Stomach (tissue), 4 donors: ENCODE measurements around the gene SERBP1.

Experiments used
- CTCF ChIP-seq, 7 experiments: fragments of 450-650 bp in 4 of 7; fragments of 200-600 bp in 3 of 7; sonication (generic) in 3 of 7; IDR thresholded peaks; one replicate each; pipeline ENCODE4 v1.5.1; 2016 to 2019; ENCODE audit warnings: antibody characterized with exemption in 7 of 7, control low read depth in 2 of 7, mild to moderate bottlenecking in 1 of 7
- POLR2A ChIP-seq, 4 donors: fragments of 450-650 bp; IDR thresholded peaks; one replicate each; pipeline ENCODE4 v1.6.1; 2016; ENCODE audit warnings: antibody characterized with exemption in 4 of 4, control low read depth in 2 of 4, mild to moderate bottlenecking in 1 of 4, moderate library complexity in 1 of 4
- POLR2AphosphoS5 ChIP-seq, 3 donors: sonication (generic); formaldehyde crosslinking; IDR thresholded peaks; one replicate each; pipeline ENCODE4 v1.6.1; 2016; ENCODE audit warnings: antibody characterized with exemption in 3 of 3

DNA sequence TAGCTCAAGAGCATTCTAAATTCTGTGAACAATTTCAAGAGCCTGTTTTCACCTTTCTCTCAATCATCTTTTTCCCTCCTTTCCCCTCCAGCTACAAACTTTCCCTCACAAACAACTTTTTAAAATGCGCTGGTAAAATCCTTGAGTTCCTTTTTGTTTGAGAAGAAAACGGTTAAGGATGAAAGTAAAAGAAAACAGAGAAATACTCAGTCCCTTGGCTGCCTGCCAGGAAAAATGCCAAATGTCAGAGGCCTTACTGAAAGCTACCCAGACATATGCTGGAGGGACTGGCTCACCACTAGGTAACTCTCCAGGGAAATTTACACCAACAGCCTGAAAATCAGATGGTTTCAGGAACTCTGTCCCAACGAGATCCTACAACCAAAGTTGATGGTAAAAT is 11.0 kb upstream of the SERBP1 start:
- TF ChIP-seq CTCF (IDR thresholded peaks at IDR 0.05) (no peak), POLR2AphosphoS5 (IDR thresholded peaks at IDR 0.05) (no peak), POLR2A (IDR thresholded peaks at IDR 0.05) (no peak)
